Keratinocyte (primary cell): Measurements from ENCODE around the gene CYP27A1.

Source experiments
- CTCF ChIP-seq, 3 experiments: IDR thresholded peaks in 1 of 3; conservative IDR thresholded peaks in 1 of 3; optimal IDR thresholded peaks in 1 of 3; 2 replicates in 2 of 3; 3 replicates in 1 of 3; pipeline versions ENCODE3 to v1.5.1; 2011; ENCODE audit warnings: low read length in 3 of 3, mild to moderate bottlenecking in 3 of 3, moderate library complexity in 2 of 3, control low read depth in 1 of 3, inconsistent platforms in 1 of 3; ENCODE audit not compliant: insufficient read depth in 2 of 3; ENCODE audit errors: extremely low read depth in 1 of 3
- EZH2 ChIP-seq: IDR thresholded peaks from one replicate; pipeline ENCODE4 v1.6.1; 2012; ENCODE audit warnings: inconsistent platforms, mild to moderate bottlenecking, low read length, moderate library complexity

- TF ChIP-seq CTCF (optimal IDR thresholded peaks at IDR 0.05 in 1 of 3, IDR thresholded peaks at IDR 0.05 in 1 of 3, conservative IDR thresholded peaks at IDR 0.05 in 1 of 3; ENCODE audit: extremely low read depth in 1 of 3, insufficient read depth in 2 of 3, low read length in 3 of 3) (no peak), EZH2 (no peak)
Measured at GRCh38 chr2:218830526-218831306, 48.8 kb downstream of the CYP27A1 start.
